Measurements from ENCODE around the gene KCNG1. TPM values are rescaled to one million over a fixed set of nuclear protein-coding genes. Genes with fewer than 3 reads are reported as not detected.

Gene KCNG1
- total RNA-seq, 1 donor from 2014 or later = not detected

DNA sequence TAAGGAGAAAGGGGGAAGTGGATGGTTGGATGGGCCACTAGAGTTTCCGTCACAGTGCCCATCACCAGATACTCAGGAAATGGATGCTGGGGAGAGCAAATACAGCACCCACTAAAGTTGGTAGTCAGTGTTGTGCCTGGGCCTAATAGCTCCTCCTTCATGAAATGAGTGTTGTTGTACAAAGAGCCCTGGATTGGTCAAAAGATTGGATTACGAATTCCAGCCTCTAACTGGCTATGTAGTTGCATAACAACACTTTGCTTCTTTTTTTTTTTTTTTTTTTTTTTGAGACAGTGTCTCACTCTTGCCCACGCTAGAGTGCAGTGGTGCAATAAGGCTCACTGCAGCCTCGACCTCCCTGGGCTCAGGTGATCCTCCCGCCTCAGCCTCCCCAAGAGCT is 27.4 kb downstream of the KCNG1 start:
- Histone ChIP-seq H3K4me3 (no peak overlapping the region), H3K27ac (no peak overlapping the region), H3K4me1 (no peaks in the 10 kb centered on the region), H3K36me3 (no peaks in the 10 kb centered on the region), H3K27me3 (peaks cover 6% of the 10 kb centered on the region), H3K9me3 (no peaks in the 10 kb centered on the region)
- no peak for ATAC-seq
- no peak for DNase-seq
- TF ChIP-seq, protein P1, sequence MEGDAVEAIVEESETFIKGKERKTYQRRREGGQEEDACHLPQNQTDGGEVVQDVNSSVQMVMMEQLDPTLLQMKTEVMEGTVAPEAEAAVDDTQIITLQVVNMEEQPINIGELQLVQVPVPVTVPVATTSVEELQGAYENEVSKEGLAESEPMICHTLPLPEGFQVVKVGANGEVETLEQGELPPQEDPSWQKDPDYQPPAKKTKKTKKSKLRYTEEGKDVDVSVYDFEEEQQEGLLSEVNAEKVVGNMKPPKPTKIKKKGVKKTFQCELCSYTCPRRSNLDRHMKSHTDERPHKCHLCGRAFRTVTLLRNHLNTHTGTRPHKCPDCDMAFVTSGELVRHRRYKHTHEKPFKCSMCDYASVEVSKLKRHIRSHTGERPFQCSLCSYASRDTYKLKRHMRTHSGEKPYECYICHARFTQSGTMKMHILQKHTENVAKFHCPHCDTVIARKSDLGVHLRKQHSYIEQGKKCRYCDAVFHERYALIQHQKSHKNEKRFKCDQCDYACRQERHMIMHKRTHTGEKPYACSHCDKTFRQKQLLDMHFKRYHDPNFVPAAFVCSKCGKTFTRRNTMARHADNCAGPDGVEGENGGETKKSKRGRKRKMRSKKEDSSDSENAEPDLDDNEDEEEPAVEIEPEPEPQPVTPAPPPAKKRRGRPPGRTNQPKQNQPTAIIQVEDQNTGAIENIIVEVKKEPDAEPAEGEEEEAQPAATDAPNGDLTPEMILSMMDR (IDR thresholded peaks at IDR 0.05) = no peak
- intact Hi-C loops (cut with DNase I) = no loop called here

DNA sequence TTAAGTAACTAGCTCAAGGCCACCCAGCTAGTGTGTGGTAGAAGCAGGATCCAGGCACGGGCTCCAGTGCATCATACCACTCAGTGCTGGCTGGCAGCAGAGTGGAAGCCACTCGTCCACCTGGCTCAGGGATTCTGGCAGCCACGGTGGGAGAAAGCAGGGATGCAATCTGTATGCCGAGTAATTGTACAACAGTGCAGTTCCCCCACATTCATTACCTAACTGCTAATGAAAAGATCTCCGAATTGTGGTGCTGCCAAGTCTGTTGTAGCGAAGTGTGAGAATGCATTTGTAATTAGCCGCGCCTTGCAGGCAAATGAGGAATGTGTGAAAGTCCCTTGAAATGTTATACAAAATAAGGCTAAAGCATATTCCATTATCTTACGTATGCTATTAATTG is 29.0 kb downstream of the KCNG1 start:
- H3K4me3 ChIP-seq = no peak overlapping the region
- no peaks in the 10 kb centered on the region for H3K36me3 ChIP-seq
- TF ChIP-seq, protein P1 (IDR thresholded peaks at IDR 0.05) = no peak
- H3K27me3 ChIP-seq = peaks cover 6% of the 10 kb centered on the region
- no peak for ATAC-seq
- intact Hi-C loops (cut with DNase I) = no loop called here
- no peak overlapping the region for H3K27ac ChIP-seq
- H3K9me3 ChIP-seq = no peaks in the 10 kb centered on the region
- DNase-seq = no peak
- no peaks in the 10 kb centered on the region for H3K4me1 ChIP-seq

DNA sequence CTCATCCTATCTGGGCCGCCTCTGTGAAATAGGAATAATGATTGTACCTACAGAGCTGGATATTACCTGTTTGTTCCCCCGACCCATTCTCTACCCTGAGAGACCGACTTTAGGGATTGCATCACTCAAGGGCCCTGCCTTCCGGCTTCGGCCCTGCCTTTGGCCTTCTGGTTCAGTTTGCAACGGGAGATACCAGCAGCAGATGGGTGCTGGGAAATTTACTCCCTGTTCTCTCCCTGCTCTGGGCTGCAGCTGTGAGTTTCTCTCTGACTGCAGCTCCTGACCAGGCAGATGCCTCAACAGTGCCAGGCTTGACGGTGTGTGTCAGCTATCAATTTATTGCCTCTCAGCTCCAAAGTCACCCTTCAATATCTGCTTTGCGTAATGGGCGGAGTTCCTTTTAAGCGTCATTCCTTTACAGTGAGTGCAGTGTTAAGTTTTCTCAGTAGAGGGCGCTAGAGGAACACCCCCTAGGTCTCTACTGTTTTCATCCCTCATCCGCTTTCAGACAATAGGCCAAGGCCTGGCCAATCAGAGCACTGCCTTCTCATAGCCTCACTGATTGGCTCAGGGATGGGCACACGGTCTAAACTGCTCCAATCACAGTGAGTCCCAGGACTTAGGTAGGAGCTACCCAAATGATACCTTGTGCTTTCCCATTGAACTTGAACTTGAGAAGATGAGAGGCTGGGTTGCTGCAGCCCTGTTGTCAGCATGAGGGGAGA is 30.0 kb downstream of the KCNG1 start:
- ATAC-seq = peak; percentile 74
- intact Hi-C loops (cut with DNase I) = no loop called here

DNA sequence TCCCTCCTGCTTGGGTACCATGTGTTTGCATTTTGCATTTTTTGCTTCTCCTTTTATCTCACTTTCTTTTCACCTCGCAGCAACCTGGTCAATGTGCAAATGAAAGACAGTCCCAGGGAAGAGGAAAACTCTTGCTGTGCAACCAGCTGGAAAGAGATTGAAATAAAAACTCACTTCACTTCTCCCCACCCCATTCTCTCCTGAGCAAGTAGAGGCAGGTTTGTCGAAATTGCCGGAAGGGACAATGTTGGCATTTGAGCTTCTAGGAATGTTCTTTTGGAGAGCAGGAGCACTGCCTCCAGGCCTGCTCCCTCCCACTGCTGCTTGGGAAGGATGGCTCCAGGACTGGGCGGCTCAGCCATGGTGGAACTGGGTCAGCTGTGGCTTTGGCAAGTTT is 30.6 kb downstream of the KCNG1 start:
- H3K4me1 ChIP-seq = no peaks in the 10 kb centered on the region
- H3K9me3 ChIP-seq = no peaks in the 10 kb centered on the region
- intact Hi-C loops (cut with DNase I) = no loop called here
- no peak for DNase-seq
- ATAC-seq = no peak
- no peak overlapping the region for H3K27ac ChIP-seq
- H3K36me3 ChIP-seq = no peaks in the 10 kb centered on the region
- H3K4me3 ChIP-seq = no peak overlapping the region
- no peaks in the 10 kb centered on the region for H3K27me3 ChIP-seq
- TF ChIP-seq, protein P1 (IDR thresholded peaks at IDR 0.05) = no peak

More for the DNA sequence above, 30.0 kb downstream of the KCNG1 start:
- no peaks in the 10 kb centered on the region for H3K9me3 ChIP-seq
- no peaks in the 10 kb centered on the region for H3K27me3 ChIP-seq
- no peaks in the 10 kb centered on the region for H3K36me3 ChIP-seq
- DNase-seq = no peak
- H3K4me1 ChIP-seq = no peaks in the 10 kb centered on the region
- H3K4me3 ChIP-seq = no peak overlapping the region
- H3K27ac ChIP-seq = no peak overlapping the region
- TF ChIP-seq, protein P1 (IDR thresholded peaks at IDR 0.05) = peak; percentile 39

DNA sequence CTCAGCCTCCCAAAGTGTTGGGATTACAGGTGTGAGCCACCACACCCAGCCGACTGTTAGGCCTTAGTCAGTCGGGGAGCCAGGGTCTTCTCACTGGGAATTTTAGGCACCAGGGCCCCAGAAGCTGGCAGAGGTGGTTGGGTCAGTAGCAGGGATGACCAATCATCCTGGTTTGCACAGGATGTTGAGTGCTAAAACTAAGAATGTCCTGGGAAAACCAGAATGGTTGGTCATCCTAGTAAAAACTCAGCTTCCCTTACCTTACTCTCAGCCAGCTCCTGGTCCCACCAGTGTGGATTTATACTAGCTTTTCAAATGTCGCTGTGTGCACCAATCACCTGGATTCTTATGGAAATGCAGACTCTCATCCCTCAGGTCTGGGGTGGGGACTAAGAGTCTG is 31.8 kb downstream of the KCNG1 start:
- ATAC-seq (no peak), DNase-seq (no peak)
- Histone ChIP-seq H3K27me3 (peaks cover 11% of the 10 kb centered on the region), H3K36me3 (no peaks in the 10 kb centered on the region), H3K27ac (no peak overlapping the region), H3K4me3 (no peak overlapping the region), H3K9me3 (no peaks in the 10 kb centered on the region), H3K4me1 (no peaks in the 10 kb centered on the region)
- TF ChIP-seq, protein P1 (IDR thresholded peaks at IDR 0.05) = no peak
- intact Hi-C loops (cut with DNase I) = no loop called here
